PC-3 (cell line): ENCODE data around the gene ZNF530. TPM values are rescaled to one million over a fixed set of nuclear protein-coding genes. Genes with fewer than 3 reads are reported as not detected.

ENCODE experiments used
- ATAC-seq: fragments of 200-7000 bp; cut with Tn5 transposase; 2 replicates; pipeline ENCODE4 v1.9.1; 2020; ENCODE audit warnings: mild to moderate bottlenecking, moderate library complexity
- BruUV-seq: library from RNA; stranded (reverse); fragments of 400-500 nt; replicated peaks from 2 replicates; lab custom pipeline; 2021; lab: Mats Ljungman, UMichigan
- CTCF ChIA-PET: fragments of 300-600 bp; sonication (Branson Sonifier 250); formaldehyde crosslinking; loops from one replicate; lab custom pipeline; 2022; ENCODE audit warnings: antibody characterized with exemption; lab: Charles Lee
- POLR2A ChIA-PET: fragments of 300-600 bp; sonication (Branson Sonifier 250); formaldehyde crosslinking; loops from one replicate; lab custom pipeline; 2022; ENCODE audit warnings: antibody characterized with exemption; ENCODE audit not compliant: unreplicated experiment; lab: Charles Lee
- DNase-seq: peaks from one replicate; pipeline ENCODE4 v3.0.0-alpha.2; 2015
- H2AFZ ChIP-seq: fragments of 300-600 bp; sonication (generic); 2 replicates; pipeline ENCODE4 v1.6.0; 2016; ENCODE audit warnings: antibody characterized with exemption, low read length
- H3F3A ChIP-seq: fragments of 300-600 bp; sonication (generic); one replicate; pipeline ENCODE4 v1.6.0; 2017; ENCODE audit warnings: antibody characterized with exemption, low read length, control low read depth, mild to moderate bottlenecking; ENCODE audit not compliant: unreplicated experiment
- H3K27ac ChIP-seq: fragments of 300-600 bp; sonication (generic); 2 replicates; pipeline ENCODE4 v1.5.1; 2016; ENCODE audit warnings: mild to moderate bottlenecking, low read length
- H3K27me3 ChIP-seq: fragments of 300-600 bp; sonication (generic); 2 replicates; pipeline ENCODE4 v1.6.1; 2016; ENCODE audit warnings: low read length, mixed read lengths
- H3K36me3 ChIP-seq: fragments of 300-600 bp; sonication (generic); 2 replicates; pipeline ENCODE4 v1.6.1; 2016; ENCODE audit warnings: low read depth, mixed run types, low read length, mixed read lengths
- H3K4me1 ChIP-seq: fragments of 300-600 bp; sonication (generic); 2 replicates; pipeline ENCODE4 v1.5.1; 2016; ENCODE audit warnings: low read length; ENCODE audit not compliant: insufficient read depth
- H3K4me2 ChIP-seq: fragments of 300-600 bp; sonication (generic); 2 replicates; pipeline ENCODE4 v1.6.0; 2016; ENCODE audit warnings: low read length
- H3K4me3 ChIP-seq: fragments of 300-600 bp; sonication (generic); 2 replicates; pipeline ENCODE4 v1.5.1; 2016; ENCODE audit warnings: mild to moderate bottlenecking, low read length, mixed read lengths
- H3K79me2 ChIP-seq: fragments of 300-600 bp; sonication (generic); 2 replicates; pipeline ENCODE4 v1.6.1; 2017; ENCODE audit warnings: low read length, mixed read lengths
- H3K9ac ChIP-seq: fragments of 300-600 bp; sonication (generic); 2 replicates; pipeline ENCODE4 v1.6.0; 2016; ENCODE audit warnings: mild to moderate bottlenecking, low read length
- H3K9me2 ChIP-seq: fragments of 300-600 bp; sonication (generic); replicated peaks from 2 replicates; pipeline ENCODE4 v1.6.1; 2016; ENCODE audit warnings: mixed run types, low read length, mixed read lengths
- H3K9me3 ChIP-seq: fragments of 300-600 bp; sonication (generic); 2 replicates; pipeline ENCODE4 v1.6.1; 2016; ENCODE audit warnings: low read length, mixed read lengths
- H4K20me1 ChIP-seq: fragments of 300-600 bp; sonication (generic); 2 replicates; pipeline ENCODE4 v1.6.1; 2016; ENCODE audit warnings: low read length, mixed read lengths
- EZH2 ChIP-seq: fragments of 300-600 bp; sonication (generic); IDR thresholded peaks from one replicate; pipeline ENCODE4 v1.6.1; 2017; ENCODE audit warnings: antibody characterized with exemption, mild to moderate bottlenecking, low read length; ENCODE audit not compliant: unreplicated experiment
- EZH2phosphoT487 ChIP-seq: fragments of 300-600 bp; sonication (generic); IDR thresholded peaks from 2 replicates; pipeline ENCODE4 v1.6.1; 2018; ENCODE audit warnings: mild to moderate bottlenecking, antibody characterized with exemption, low read length, borderline replicate concordance
- intact Hi-C: fragments of 100-400 bp; cut with micrococcal nuclease; formaldehyde crosslinking; loops from 2 replicates; pipeline ENCODE4 v1.9.0; 2023
- total RNA-seq: library from RNA; depleted of rRNA; stranded (reverse); fragments of >200 nt; gene quantifications from 2 replicates; pipeline ENCODE4 v1.2.3, GENCODE V29; 2014
- TF ChIP-seq, protein P1 (sequence below): fragments of 300-600 bp; sonication (generic); conservative IDR thresholded peaks from 2 replicates; pipeline ENCODE4 v1.5.1; 2017; ENCODE audit warnings: antibody characterized with exemption, low read depth, mild to moderate bottlenecking, low read length

ZNF530 gene
- total RNA-seq, 1 experiment from 2014 or later, result 15.0 TPM

DNA sequence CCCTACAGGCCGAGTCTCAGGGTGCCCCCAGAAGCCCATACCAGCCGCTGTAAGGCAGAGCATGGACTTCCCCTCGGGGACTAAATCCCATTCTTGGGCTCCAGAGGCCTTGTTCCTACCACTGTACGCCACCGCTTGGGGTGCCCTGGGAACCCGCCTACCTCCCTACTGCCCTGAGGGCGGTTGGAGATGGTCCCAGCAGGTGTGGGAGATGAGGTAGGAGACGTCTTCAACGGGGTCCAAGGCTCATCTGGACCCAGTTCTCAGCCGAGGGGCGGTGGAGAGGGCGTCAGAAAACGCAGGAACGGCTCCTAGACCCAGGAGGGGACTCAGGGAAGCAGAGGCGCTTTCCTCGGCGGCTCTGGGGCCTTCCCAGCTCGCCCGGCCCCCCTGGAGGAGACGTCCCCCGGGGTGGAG, 16.6 kb upstream of the ZNF530 start:
- intact Hi-C loops, result no loop called here
- no peaks in the 10 kb centered on the region for H3F3A ChIP-seq
- ChIA-PET POLR2A (interaction anchor here (0.6 kb wide), 1 partner anchor 601 kb away, joined by 8 read pairs; no protein-coding TSS in a partner anchor), CTCF (no interaction called here)
- no peaks in the 10 kb centered on the region for H3K36me3 ChIP-seq
- H3K4me2 ChIP-seq, result no peak overlapping the region
- H3K27ac ChIP-seq, result no peak overlapping the region
- peaks cover 31% of the 10 kb centered on the region for H3K9me3 ChIP-seq
- H2AFZ ChIP-seq, result no peak overlapping the region
- BruUV-seq, result no TSS peak
- TF ChIP-seq EZH2phosphoT487, result no peak
- no peak for TF ChIP-seq EZH2
- TF ChIP-seq, protein P1, sequence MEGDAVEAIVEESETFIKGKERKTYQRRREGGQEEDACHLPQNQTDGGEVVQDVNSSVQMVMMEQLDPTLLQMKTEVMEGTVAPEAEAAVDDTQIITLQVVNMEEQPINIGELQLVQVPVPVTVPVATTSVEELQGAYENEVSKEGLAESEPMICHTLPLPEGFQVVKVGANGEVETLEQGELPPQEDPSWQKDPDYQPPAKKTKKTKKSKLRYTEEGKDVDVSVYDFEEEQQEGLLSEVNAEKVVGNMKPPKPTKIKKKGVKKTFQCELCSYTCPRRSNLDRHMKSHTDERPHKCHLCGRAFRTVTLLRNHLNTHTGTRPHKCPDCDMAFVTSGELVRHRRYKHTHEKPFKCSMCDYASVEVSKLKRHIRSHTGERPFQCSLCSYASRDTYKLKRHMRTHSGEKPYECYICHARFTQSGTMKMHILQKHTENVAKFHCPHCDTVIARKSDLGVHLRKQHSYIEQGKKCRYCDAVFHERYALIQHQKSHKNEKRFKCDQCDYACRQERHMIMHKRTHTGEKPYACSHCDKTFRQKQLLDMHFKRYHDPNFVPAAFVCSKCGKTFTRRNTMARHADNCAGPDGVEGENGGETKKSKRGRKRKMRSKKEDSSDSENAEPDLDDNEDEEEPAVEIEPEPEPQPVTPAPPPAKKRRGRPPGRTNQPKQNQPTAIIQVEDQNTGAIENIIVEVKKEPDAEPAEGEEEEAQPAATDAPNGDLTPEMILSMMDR, result no peak
- no peak overlapping the region for H3K4me3 ChIP-seq
- DNase-seq (no peak), ATAC-seq (no peak)
- no peaks in the 10 kb centered on the region for H4K20me1 ChIP-seq
- no peaks in the 10 kb centered on the region for H3K9me2 ChIP-seq
- H3K79me2 ChIP-seq, result peaks cover 2% of the 10 kb centered on the region; the same call in 1 of the 2 replicates
- H3K9ac ChIP-seq, result no peak overlapping the region
- 0 out of 2 replicates have a peak, but pooled peaks cover under 1% of the 10 kb centered on the region for H3K4me1 ChIP-seq
- no peaks in the 10 kb centered on the region for H3K27me3 ChIP-seq

DNA sequence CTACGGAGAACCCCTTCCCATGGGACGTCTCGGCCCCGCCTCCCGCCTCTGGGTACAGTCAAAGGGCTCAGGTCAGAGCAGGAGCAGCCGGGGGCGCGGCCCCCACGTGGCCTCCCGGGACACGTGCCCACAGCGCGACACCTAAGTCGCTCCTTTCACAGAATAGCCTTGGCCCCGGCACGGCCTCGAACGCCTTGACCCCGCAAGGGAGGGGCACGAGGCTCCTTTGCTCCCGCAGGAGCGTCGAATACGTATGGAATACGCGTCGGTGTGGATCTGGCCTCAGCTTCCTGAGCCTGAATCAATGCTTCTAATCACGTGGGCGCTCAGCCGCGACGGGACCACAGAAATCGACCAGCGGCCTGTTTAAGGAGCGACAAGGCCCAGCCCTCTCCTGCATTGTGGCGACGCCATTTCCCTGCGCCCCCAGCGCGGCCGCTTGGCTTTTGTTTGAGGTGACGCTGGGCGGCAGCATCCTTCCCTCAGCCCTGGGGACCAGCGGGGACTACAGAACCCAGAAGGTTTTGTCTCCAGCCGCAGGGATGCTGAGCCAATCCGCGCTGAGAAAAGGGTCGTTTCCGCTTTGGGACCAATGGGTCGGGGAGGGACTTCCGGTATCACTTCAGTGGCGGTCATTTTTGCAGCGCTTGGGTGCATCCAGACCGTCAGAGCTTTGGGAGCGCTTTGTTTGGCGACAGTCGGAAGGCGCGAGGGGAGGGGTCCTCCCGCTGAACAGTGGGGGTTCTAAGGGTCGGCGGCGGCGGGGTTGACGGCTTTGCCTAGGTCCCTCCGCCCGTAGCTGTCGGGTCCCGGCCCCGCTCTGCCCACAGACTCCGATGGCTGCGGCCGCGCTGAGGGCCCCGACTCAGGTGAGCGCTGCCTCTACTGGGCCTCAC, 15.9 kb upstream of the ZNF530 start, which contains the start of gene ZIK1:
Gene ZIK1 (plus strand): TSS at position 625 of the 896 bp plus-strand sequence. CDS start 212 bp downstream, at position 837.
- H3K27ac ChIP-seq, result no peak within 1 kb of the TSS
- no TSS peak for BruUV-seq
- no peaks in the 10 kb centered on the region for H3K36me3 ChIP-seq
- no peaks in the 10 kb centered on the region for H3K4me1 ChIP-seq
- no peaks in the 10 kb centered on the region for H3F3A ChIP-seq
- peaks cover 35% of the 10 kb centered on the region for H3K9me3 ChIP-seq
- no peaks in the 10 kb centered on the region for H3K79me2 ChIP-seq
- no peaks in the 10 kb centered on the region for H4K20me1 ChIP-seq
- no peak for ATAC-seq
- H3K9ac ChIP-seq, result no peak within 1 kb of the TSS
- ChIA-PET CTCF (no interaction called here), POLR2A (no interaction called here)
- DNase-seq, result no peak
- H3K27me3 ChIP-seq, result no peaks in the 10 kb centered on the region
- intact Hi-C loops, result no loop called here
- no peak within 1 kb of the TSS for H2AFZ ChIP-seq
- H3K9me2 ChIP-seq, result no peaks in the 10 kb centered on the region
- no peak within 1 kb of the TSS for H3K4me2 ChIP-seq
- TF ChIP-seq EZH2phosphoT487, result no peak
- TF ChIP-seq, protein P1, result no peak
- no peak for TF ChIP-seq EZH2
- H3K4me3 ChIP-seq, result no peak within 1 kb of the TSS

DNA sequence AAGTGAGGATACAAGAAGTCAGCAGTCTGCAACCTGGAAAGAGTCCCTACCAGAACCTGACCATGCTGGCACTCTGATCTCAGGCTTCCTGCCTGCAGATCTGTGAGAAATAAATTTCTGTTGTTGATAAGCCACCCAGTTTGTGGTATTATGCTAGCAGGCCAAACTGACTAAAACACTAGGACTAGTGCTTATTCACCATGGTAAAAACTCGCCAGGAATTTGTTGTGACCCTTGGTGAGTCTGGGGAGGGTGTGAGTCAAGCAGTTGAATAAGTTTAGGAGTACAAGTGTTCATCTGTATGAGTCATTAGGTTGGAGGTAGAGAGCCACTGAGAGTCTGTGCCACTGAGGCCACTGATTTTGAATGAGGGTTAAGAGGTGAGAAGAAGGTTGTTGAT, 12.2 kb upstream of the ZNF530 start:
- no peak overlapping the region for H3K4me2 ChIP-seq
- H3K36me3 ChIP-seq, result no peaks in the 10 kb centered on the region
- H3K9me2 ChIP-seq, result no peaks in the 10 kb centered on the region
- no peak overlapping the region for H2AFZ ChIP-seq
- H4K20me1 ChIP-seq, result no peaks in the 10 kb centered on the region
- intact Hi-C loops, result no loop called here
- no peaks in the 10 kb centered on the region for H3K4me1 ChIP-seq
- no peak overlapping the region for H3K9ac ChIP-seq
- DNase-seq (peak; percentile 61), ATAC-seq (no peak)
- ChIA-PET CTCF (no interaction called here), POLR2A (no interaction called here)
- no peaks in the 10 kb centered on the region for H3F3A ChIP-seq
- H3K9me3 ChIP-seq, result peaks cover 42% of the 10 kb centered on the region
- H3K4me3 ChIP-seq, result no peak overlapping the region
- H3K27me3 ChIP-seq, result no peaks in the 10 kb centered on the region
- H3K79me2 ChIP-seq, result no peaks in the 10 kb centered on the region
- no peak for TF ChIP-seq EZH2
- TF ChIP-seq, protein P1, result no peak
- TF ChIP-seq EZH2phosphoT487, result no peak
- H3K27ac ChIP-seq, result no peak overlapping the region
- no TSS peak for BruUV-seq
